ENCODE measurements around the gene SEZ6. TPM values are rescaled to one million over a fixed set of nuclear protein-coding genes. Genes with fewer than 3 reads are reported as not detected.
A peak's percentile ranks its signal among the peaks of the same experiment; 100 is the strongest.

SEZ6 gene
- total RNA-seq, 1 donor from 2014 or later: not detected

- DNase-seq (ENCODE audit: low spot score) (no peak), ATAC-seq (no peak)
- intact Hi-C loops (cut with DNase I): no loop called here
Measured at GRCh38 chr17:28963055-28963611, 42.7 kb downstream of the SEZ6 start.

- intact Hi-C loops (cut with DNase I): no loop called here
- DNase-seq (ENCODE audit: low spot score): no peak
Measured at GRCh38 chr17:28961391-28961790, 44.4 kb downstream of the SEZ6 start.

GRCh38 chr17:28960256-28961061 is 45.4 kb downstream of the SEZ6 start:
- ATAC-seq: no peak
- DNase-seq (ENCODE audit: low spot score): peak; percentile 43
- intact Hi-C loops (cut with DNase I): no loop called here

More at GRCh38 chr17:28961391-28961790, 44.4 kb downstream of the SEZ6 start:
- no peak for ATAC-seq

DNA sequence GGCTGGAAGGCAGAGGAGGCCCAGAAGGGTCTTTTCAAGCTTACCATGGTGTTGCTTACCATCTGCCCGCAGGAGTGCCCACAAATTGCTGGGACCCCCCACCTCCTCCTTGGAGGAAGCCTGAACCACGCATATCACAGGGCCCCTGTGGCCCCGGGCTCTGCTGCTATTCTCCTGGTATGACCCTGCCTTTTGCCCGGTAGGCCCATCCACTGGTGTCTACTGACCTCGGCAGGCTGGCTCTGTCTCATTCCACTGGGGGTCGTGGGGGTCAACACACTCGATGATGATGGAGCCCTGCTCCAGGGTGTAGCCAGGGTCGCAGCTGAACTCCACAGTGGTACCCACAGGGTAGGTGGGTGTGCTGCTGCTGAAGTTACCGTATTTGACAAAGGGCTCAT is 46.4 kb downstream of the SEZ6 start:
- intact Hi-C loops (cut with DNase I): no loop called here
- no peak for ATAC-seq
- peak; percentile 48 for DNase-seq (ENCODE audit: low spot score)

DNA sequence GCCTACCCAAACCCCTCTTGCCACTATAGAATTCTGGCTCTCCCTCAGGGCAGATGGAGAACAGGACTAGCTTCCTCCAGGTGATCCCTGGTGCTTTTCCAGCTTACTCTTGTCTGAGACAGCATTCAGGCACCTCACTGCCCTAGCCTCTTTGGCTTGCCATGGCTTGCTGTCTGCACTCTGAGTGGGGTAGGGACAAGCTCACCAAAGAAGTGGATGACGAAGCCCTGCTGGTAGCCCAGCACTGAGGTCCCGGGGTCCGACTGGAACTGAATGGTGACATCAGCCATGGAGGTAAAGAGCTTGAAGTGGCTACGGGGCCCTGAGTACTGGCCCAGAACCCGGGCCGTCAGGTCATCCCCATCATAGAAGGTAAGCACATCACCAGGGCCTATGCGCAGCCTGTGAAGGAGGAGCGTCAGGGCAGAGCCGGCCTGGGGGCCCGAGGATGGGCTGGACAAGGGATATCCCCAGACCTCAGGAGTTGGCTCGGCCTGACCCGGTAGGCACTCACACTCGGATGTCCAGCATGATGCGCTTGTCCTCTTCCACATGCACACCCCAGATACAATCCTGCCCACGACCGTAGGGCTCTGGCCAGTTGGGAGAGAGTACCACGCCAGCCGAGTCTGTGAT is 46.9 kb downstream of the SEZ6 start:
- DNase-seq (ENCODE audit: low spot score) (peak; percentile 53), ATAC-seq (no peak)
- intact Hi-C loops (cut with DNase I): no loop called here

DNA sequence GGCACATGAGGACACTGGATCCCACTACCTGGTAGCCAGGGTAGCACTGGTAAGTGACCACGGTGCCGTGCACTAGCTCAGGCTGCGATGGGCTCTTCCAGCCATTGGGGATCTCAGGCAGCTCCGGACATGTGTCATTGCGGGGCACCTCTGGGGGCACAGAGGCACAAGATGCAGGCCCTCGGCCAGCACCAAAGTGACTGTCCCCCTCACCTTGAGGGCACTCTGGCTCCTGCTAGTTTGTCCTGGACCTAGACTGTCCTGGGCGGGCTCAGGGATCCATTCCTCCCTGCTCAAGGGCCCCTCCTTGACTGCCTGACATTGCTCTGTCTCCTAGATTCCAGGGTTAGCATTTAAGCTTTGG is 47.9 kb downstream of the SEZ6 start:
- DNase-seq (ENCODE audit: low spot score) (peak; percentile 46), ATAC-seq (no peak)
- intact Hi-C loops (cut with DNase I): no loop called here

DNA sequence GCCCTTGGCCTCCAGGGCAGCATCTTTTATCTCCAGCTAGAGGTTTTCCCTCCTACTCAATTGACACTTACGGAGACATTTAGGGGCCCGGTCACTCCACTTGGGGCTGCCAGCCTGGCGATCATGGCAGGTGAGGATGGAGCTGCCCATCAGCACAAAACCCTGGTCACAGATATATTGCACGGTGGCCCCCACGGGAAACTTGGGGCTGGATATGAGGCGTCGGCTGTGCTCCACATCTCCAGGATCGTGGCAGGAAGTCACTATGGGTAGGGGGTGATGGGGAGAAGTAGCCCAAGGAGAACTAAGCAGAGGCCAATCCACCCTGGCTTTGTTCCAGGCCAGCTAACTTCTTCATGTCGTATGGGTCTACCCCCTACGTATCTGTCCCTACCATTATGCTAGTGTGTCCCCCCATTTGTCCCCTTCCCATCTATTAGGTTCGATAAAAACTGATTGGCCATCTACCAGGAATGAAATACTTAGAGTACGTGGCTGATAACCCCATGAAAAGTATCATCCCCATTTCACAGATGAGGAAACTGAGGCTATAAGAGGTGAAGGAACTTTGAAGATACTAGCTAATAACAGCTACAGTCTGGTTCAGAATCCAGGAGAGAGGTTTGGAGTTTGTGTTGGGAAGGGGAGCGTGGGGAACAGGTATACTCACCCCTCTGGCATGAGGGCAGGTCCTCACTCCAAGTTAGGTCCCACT is 48.4 kb downstream of the SEZ6 start:
- intact Hi-C loops (cut with DNase I): no loop called here
- DNase-seq (ENCODE audit: low spot score): peak; percentile 56
- ATAC-seq: no peak

- DNase-seq (ENCODE audit: low spot score) (no peak), ATAC-seq (no peak)
- intact Hi-C loops (cut with DNase I): no loop called here
Measured at GRCh38 chr17:28956861-28957260, 49.0 kb downstream of the SEZ6 start.

DNA sequence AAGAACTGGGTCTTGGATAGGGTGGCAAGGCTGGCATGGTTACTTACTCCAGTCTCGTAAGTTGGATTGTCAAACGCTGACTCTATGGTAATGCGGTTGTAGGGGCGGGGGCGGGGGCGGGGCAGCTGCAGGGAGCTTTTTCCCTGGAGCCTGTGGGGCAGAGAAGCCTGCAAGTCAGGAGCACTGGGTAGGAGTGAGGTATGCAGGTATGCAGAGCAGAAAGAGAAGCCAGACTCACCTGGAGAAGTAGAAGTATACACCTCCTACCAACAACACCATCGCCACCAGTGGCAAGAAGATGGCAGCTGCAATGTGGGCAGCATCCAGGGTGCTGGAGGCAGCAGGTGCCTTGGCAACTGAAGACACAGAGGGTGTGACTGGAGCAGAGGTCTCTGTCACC is 49.7 kb downstream of the SEZ6 start:
- DNase-seq (ENCODE audit: low spot score) (no peak), ATAC-seq (no peak)
- intact Hi-C loops (cut with DNase I): no loop called here

DNA sequence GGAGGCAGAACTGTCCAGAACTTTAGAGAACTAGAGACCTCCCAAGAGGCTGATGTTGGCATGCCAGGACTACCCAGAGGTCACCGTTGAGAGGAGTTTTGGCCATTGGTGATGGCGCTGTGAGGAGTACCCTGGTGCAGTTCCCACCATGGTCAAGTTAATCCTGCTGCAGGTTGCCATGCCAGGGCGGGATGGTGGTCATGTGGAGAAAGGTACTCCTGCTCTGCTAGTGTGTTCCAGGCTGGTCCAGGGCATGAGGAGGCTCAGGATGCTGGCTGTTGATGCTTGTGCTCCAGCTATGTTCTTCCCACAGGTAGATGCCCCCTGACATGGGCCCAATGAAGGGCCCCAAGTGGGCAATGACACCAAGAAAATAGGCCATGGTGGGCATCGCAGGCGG is 50.4 kb downstream of the SEZ6 start:
- no peak for ATAC-seq
- peak; percentile 58 for DNase-seq (ENCODE audit: low spot score)

GRCh38 chr17:28954886-28955285 is 50.9 kb downstream of the SEZ6 start:
- DNase-seq (ENCODE audit: low spot score): peak; percentile 42

More for the DNA sequence above, 50.4 kb downstream of the SEZ6 start:
- intact Hi-C loops (cut with DNase I): no loop called here

GRCh38 chr17:28953444-28954118 is 52.3 kb downstream of the SEZ6 start:
- intact Hi-C loops (cut with DNase I): no loop called here
- peak; percentile 82 for DNase-seq (ENCODE audit: low spot score)
- ATAC-seq: no peak

More at GRCh38 chr17:28954886-28955285, 50.9 kb downstream of the SEZ6 start:
- intact Hi-C loops (cut with DNase I): no loop called here
- no peak for ATAC-seq

- intact Hi-C loops (cut with DNase I): no loop called here
- ATAC-seq (peak; percentile 92), DNase-seq (ENCODE audit: low spot score) (peak; percentile 96)
Measured at GRCh38 chr17:28951991-28952975, 53.5 kb downstream of the SEZ6 start.

GRCh38 chr17:28951428-28951990 is 54.3 kb downstream of the SEZ6 start, which contains the start of gene PHF12:
TSS of gene PHF12 (minus strand) at chr17:28951518. CDS start at chr17:28950960, 558 bp downstream.
- intact Hi-C loops (cut with DNase I): no loop called here
- peak; percentile 100 for DNase-seq (ENCODE audit: low spot score)
- peak; percentile 94 for ATAC-seq

DNA sequence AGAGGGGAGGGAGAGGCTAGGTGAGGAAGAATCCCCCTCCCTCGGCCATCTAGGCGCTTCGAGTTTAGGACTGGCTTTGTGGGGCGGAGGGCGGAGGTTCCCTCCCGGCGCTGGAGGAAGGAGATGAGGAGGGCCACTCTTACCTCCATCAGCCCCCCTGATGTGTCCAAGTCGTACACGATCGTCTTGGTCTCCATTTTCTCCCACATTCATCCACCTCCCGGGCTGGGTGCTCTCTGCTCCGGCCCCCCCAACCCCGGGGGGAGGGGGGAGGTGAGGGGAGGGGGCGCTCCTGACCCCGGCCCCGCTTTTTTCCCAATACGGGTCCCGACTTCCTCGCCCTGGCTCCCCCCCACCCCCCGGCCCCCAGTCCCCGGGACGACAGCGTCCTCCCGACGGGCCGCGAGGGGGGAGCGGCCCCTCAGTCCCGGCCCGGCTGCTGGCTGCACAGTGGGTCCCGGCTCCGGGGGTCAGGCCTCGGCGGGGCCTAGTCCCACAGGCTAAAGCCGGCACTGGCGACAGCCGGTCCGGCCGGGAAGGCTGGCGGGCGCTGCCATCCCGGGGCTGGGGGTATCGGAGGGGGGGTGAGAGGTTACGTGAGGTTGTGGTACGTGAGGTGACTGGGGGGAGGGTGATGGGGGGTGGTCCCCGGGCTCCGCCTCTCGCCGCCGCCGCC is 54.9 kb downstream of the SEZ6 start:
- ATAC-seq: no peak
- intact Hi-C loops (cut with DNase I): no loop called here
- DNase-seq (ENCODE audit: low spot score): peak; percentile 75

GRCh38 chr17:28950017-28950751 is 55.6 kb downstream of the SEZ6 start:
- ATAC-seq (no peak), DNase-seq (ENCODE audit: low spot score) (peak; percentile 78)
- intact Hi-C loops (cut with DNase I): no loop called here

Data from sciatic nerve (tissue), 2 donors.